LHCN-M2 (cell line): ENCODE measurements around the gene SPIC. TPM values are rescaled to one million over a fixed set of nuclear protein-coding genes. Genes with fewer than 3 reads are reported as not detected.
"Not testable (repeated sequence)": the region's sequence is repeated elsewhere in the genome, so short reads cannot be mapped to it uniquely, and the experiment has no call there.

Experiments
- DNase-seq: peaks from one replicate; pipeline ENCODE4 v3.0.0-alpha.2; 2012; ENCODE audit warnings: low read depth
- polyA plus RNA-seq: library from polyadenylated mRNA; unstranded; fragments of >200 nt; gene quantifications from one replicate; pipeline ENCODE4 v1.2.1, GENCODE V29; 2012; ENCODE audit warnings: missing spikeins
- total RNA-seq: library from RNA; depleted of rRNA; stranded (reverse); fragments of >200 nt; gene quantifications from 2 replicates; pipeline ENCODE4 v1.2.3, GENCODE V29; 2014; rRNA removed

The SPIC gene
- not detected in 2 replicates for total RNA-seq
- not detected for polyA plus RNA-seq

DNA sequence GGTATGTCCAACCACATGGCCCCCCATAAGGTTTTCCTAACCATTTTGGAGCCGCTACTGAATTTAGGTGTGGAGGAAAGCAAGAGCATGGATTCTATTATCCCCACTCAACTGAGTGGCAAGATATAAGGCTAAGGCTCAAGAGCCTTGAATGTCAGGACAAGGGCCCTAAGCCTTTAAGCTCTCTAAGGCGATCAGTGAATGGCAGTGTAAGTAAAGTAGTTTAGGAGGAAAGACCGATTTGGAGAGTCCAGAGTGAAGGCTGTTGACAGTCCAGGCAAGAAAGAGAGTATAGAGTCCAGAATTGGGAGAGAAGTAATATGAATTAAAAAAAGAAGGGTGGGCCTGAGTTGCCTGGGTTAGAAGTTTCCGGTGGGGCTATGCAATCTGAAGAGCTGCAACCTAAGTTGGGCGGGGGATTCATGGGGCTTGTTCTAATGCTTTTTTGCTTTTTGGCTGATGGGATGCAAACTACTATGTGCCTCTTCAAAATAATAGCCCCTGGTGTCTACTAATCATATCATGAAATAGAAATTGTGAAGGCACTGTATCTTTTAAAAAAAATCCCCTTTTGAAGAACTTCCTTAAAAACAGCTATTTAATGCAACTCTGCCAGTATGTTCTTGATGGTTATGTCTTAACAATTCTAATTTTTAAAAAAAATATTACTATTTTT lies at the start of gene SPIC:
SPIC (plus strand) TSS at position 626 of the 676 bp plus-strand sequence. CDS start 1,569 bp downstream, outside the sequence.
- DNase-seq = no peak

DNA sequence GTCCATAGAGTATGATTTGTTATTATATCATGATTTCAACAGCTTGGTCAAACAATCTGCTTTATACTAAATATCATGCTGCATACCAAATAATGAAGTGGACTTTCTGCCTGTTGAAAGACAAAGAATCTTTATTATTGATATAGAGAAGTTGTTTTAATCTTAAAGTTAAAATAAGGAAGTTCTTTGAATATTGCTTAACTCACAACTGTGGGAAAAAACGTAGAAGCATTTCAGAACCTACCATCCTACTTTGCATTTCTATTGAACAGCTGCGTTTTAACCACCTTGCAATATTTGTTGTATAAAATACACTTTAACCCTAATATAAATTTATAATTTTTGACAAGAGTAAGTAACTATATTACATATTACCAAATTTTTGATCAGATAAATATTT lies 44.7 kb upstream of the SPIC start:
- no peak for DNase-seq

DNA sequence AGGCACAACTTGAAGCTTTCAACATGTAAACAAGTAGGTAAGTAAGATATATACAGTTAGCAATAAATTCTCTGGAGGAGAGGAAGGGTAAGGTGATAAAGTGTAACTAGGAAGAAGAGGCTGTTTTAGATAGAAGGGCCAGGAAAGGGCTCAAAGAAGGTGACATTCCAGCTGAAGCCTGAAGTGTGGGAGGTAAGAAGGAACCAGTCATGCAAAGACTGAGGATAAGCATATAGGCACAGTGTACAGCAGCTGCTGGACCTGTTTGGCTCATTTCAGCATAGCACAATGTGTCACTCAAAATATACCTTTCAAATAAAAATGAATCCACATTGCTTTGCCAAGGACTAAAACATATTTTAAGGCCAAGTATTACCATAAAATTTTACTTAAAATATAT lies 39.0 kb upstream of the SPIC start:
- DNase-seq = no peak

DNA sequence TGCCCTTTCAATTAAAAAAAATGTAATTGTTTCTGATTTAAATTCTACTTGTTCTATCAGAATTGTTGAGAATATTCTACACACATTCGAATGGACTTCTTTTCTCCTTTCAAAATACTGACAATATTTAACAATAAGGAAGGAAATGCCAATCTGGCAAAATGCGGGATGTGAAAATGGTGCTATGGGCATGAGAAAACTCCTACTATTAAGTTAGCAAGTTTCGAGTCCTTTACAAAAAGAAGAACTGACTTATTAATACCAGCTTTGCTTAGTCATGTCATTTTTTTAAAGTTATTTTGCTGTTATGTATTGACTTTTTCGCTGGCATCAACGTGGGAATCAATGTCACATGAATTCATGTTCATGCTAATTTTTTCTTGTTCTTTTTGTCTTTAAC lies 35.9 kb upstream of the SPIC start:
- DNase-seq = no peak

DNA sequence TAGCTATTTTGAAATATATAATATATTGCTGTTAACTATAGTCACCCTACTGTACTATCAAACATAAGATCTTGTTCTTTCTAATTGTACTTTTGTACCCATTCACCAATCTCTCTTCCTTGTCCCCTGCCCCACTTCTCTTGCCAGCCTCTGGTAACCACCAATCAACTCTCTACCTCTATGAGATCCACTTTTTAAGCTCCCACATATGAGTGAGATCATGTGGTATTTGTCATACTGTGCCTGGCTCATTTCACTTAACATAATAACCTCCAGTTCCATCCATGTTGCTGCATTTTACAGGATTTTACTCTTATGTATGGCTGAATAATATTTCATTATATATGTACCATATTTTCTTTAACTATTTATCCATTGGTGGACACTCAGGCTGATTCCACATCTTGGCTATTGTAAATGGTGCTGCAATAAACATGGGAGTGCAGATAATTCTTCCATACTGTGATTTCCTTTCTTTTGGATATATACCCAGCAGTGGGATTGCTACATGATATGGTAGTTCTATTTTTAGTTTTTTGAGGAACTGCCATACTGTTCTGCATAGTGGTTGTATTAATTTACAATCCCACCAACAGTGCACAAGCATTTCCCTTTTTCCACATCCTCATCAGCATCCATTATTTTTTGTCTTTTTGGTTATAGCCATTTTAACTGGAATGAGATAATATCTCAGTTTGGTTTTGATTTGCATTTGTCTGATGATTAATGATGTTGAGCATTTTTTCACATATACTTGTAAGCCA lies 33.5 kb upstream of the SPIC start:
- DNase-seq = no peak

DNA sequence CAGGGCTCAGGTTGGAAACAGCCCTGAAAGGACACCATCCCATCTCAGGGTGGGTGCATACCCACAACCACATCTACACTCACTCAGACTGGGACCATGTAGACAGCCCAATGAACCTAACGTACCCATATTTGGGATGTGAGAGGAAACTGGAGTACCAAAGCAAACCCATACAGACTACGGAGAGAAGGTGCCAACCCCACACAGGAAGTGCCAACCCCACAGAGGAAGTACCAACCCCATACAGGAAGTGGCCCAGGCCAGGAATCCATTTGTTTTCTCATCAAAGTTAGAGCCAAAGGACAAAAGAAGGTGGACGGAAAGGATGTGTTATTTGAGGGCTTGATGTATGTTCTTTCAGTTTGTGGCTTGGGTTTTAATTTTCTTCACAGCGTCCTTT lies 19.5 kb upstream of the SPIC start:
- DNase-seq = no peak

DNA sequence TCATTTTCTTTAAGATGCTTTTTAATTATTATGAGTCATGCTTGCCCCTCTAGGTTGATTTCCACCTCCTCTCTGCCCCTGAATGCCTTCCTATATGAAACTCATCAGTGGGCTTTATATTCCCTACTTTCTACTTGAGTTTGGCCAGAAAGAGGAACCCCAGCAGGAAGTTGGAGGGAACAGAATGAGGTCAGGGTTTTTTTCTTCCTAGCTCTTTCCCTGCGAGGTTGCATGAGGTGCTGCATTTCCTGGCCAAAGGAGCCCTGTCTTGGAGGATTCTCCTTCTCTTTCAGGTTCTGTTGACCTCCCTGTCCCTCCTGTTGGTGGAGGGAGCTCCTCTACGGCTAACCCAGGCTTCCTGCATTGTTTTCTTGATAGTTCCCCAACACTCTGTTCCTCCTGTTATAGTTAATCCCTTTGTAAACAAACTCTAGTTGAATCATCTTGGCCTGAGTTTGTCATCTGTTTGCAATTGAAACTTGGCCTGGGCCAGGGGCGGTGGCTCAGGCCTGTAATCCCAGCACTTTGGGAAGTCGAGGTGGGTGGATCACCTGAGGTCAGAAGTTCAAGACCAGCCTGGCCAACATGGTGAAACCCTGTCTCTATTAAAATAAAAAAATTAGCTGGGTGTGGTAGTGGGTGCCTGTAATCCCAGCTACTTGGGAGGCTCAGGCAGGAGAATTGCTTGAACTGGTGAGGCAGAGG lies 15.3 kb upstream of the SPIC start:
- peak; percentile 64 for DNase-seq

DNA sequence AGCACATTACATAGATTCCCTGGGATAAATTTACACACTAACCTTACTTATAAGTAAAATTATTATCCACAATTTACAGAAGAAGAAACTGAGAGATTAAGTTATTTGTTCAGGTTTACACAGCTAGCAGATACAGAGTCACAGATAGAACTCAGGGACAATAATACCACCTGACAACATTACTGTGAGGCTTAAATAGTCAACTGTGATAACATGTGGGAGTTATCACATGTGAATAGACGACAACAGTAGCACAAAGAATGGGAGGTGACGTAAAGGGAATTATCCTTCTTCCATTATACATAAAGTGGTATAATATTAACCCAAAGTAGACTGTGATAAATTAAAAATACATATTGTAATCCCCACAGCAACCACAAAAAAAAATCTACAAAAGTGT lies 6.2 kb upstream of the SPIC start:
- DNase-seq = no peak

DNA sequence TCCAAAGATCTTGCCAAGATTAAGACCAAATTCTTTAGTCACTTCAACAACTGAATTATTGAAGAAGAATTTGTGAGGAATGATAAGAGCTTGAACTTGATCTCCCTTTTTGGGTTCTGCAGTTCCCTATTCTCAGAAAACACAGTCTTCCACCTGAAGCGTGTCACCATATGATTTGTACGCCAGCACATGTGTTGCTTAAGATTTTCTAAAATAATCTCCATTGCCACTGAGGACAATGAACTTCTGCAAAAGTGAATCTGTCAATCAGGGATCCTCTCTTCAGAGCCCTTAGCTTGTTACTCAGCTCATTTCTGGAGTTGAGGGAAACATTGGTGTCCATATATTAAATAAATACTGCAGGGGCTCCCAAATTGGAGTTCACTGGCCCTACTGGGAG lies 4.2 kb upstream of the SPIC start:
- DNase-seq = no peak

DNA sequence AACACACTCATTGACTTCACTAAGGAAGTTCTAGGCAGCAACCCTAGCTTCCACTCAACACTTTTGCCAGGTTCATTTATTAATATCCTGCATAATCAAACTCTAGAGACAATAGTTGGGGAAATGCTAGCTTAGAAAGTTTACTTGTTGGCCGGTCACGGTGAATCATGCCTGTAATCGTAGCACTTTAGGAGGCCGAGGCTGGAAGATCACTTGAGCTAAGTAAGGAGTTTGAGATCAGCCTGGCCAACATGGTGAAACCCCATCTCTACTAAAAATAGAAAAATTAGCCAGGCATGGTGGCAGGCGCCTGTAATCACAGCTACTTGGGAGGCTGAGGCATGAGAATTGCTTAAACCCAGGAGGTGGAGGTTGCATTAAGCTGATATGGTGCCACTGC lies 3.3 kb upstream of the SPIC start:
- not testable (repeated sequence) for DNase-seq

DNA sequence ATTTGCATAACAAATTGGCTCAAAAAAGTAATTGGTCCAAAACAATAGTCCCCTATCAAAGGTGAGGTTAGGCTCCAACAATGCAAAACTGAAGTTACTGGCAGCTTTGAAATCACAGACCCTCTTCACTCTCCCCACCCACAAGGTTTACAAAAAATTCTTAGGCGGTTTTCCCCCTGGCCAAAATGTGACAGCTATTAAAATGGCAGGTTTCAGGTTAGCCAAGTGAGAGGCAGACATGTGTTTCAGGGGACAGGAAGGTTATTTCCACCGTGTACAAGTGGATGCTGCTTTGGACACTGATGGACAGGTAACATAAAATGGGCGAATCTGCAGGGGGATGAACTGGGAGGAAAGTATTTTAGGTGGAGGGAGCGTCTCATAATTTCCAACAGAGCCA lies 888 bp upstream of the SPIC start:
- no peak for DNase-seq

DNA sequence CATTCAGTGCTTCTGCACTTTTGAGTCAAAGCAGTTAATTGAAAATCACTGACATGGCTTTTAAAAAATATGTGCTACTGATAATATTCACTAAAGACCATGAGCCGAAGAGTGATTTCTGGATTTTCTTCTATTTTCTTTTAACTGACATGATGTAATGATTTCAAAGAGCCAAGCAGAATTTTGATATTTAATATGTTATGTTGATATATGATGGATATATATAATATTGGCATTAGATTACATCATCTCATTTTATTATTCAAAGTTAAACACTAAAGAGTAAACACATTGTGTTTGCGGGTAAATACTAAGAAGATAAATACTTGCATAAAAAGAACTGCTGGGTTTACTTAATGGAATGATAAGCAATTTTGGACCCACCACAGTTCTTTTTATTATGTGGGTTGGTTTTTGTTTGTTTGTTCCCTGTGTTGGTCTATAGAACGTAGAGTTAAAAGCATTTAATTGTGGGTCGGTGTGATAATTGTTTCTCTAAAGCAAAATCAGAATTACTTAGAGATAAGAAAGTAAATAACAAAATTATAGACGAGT lies 692 bp downstream of the SPIC start:
- no peak for DNase-seq

DNA sequence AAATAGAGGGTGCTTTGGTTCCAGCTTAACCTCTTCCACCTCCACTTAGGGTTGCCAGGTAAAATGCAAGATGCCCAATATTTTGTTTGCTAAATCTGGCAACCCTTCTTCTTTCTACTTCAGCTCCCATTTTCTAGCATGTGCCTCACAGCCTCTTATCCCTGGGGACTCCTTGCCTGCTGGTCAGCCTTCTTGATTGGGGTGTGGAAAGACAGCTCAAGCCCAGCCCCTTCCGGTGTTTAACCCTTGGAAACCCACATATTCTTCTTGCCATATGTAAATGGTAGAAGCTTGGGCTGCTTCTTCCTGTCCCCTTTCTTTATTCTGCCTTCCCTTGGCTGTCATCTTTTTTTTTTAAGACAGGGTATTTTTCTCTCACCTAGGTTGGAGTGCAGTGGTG lies 5.7 kb downstream of the SPIC start:
- peak; percentile 1 for DNase-seq

DNA sequence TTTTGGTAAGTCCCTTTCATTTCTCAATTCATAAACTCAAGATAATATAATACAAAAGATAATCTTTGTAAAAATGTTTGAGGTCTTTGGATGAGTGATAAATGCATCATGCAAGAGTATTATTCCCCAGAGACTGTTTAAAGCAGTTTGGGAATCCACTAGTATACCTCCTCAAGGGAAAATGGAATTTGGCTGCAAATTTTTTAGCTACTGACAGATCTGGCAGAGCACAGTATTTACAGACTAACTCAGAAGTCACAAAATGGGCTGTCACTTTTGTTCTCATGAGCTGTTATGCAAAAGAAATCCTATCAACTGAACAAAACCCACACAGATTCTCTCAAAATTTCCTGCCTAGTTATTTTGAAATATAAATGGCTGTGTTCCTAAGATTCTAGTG lies 9.9 kb downstream of the SPIC start:
- peak; percentile 44 for DNase-seq

DNA sequence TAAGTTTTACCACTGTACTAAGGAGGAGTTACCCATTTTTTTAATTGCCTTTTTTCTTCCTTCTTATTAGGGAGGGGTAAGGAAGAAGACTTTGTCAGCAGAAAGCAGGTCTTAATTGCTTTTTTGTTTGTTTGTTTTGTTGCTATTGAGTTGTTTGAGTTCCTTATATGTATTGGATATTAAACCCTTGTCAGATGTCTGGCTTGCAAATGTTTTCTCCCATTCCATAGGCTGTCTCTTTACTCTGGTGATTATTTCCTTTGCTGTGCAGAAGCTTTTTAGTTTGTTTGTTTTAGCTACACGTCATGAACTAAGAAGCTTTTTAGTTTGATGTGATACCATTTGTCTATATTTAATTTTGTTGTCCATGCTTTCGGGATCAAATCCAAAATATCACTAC lies 13.3 kb downstream of the SPIC start:
- DNase-seq = no peak

DNA sequence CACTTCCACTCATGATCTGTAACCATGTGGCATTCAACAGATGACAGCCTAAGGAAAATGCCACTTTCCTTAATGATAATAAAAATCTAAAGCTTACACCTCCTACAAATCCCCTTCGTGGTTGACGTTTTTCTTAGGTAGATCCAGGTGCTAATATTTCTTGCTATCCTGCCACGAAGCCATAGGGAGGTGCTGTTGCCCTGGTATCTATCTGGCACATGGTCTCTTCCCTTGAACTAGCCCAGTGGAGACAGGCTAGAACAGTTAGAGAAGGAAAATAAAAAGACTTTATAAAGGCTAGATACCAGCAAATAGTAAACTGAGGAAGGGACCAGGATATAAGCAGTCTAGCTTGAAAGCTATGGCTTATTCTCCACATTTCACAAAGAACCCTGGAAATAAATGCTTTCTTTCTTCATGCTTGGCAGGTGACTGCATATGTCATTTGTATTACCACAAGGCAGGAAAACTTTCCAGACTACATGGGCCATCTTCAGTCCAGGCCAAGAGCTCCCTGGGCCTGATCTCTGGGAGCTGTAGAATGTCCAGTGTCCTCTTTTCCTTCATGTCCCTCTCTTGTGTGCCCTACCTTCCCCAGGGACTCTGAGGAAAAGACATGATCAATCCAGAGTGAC lies 15.3 kb downstream of the SPIC start:
- DNase-seq = peak; percentile 23

DNA sequence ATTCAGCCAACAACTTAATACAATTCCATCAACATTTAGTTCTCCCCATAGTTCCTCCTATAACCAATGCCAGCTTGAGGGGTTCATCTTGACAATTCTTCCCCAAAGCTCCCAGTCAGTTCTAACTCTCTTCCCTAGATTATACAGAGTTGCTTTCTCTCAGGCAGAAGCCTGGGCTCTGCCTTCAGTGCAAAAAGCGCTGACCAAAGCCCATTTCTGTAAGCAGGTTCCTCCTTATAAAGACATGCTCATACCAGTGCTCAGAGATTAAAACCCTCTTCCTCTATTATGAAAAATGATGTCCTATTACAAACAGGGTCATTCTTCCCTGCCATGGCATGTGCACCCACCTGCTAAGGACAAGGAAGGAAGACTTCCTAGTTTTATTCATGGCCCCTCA lies 16.2 kb downstream of the SPIC start:
- no peak for DNase-seq

DNA sequence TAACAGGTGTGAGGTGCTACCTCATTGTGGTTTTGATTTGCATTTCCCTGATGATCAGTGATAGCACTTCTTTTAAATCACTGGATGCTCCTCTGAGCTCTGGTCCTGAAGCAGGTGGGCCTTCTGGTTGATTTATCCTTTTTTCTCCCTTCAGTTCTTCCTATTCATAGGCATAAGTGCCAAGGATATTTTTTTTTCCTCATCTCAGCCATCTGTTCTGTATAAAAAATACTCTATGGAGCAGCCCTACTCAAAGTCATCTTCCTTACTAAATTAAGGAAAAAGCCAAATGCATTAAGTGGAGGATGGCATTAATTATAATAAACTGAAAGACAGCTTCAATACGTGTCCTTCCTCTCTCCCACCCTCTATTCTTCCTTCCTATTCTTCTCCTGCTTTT lies 18.4 kb downstream of the SPIC start:
- no peak for DNase-seq

DNA sequence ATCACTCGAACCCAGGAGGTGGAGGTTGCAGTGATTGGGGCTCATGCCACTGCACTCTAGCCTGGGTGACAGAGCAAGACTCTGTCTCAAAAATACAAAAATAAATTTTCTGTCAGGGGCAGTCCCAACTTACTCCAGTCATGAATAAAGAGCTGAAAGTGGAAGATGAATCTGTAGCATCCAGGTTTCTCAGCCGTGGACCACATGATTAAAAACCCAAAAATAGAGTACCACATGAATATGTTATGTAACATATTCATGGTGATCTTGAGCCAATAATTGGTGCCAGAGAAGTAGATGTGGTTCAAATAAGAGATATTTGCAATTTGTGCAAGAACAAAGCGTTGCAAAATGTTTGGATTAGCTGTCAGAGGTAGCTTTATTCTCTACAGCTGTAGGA lies 23.1 kb downstream of the SPIC start:
- DNase-seq = no peak

DNA sequence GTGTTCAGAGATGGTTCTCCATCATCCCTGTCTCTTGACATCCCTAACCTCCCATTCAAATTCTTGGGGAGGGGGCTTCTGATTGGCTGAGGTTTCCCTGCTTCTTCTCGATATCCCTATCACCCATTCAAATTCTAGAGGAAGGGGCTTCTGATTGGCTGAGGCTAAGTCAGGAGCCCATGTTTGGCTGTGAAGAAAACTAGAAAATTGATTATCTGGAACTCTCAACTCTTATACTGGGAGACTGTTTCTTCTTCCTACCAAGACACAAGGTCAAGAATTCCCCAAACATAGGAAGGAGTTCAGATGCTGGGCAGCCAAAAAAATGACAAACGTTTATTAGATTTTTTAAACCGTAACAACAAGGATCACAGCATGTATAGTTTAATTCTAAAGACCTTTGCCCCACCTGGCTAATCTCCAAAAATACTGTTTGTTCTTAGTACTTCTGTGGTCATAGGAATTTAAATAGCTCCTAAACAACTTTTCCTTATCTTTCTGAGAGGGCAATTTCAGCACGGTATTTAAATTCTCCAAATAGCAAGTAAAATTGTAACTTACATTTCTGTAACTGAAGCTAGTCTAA lies 26.4 kb downstream of the SPIC start:
- DNase-seq = peak; percentile 6

DNA sequence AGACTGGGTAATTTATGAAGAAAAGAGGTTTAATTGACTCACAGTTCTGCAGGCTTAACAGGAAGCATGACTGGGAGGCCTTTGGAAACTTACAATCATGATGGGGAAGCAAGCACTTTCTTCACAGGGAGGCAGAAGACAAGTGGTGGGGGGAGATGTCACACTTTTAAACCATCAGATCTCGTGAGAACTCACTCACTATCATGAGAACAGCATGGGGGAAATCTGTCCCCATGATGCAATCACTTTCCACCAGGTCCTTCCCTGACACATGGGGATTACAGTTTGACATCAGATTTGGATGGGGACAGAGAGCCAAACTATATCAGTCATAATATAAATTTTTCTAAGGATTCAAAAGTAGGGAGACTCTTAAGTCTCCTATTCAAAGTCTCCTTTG lies 46.0 kb downstream of the SPIC start:
- no peak for DNase-seq

DNA sequence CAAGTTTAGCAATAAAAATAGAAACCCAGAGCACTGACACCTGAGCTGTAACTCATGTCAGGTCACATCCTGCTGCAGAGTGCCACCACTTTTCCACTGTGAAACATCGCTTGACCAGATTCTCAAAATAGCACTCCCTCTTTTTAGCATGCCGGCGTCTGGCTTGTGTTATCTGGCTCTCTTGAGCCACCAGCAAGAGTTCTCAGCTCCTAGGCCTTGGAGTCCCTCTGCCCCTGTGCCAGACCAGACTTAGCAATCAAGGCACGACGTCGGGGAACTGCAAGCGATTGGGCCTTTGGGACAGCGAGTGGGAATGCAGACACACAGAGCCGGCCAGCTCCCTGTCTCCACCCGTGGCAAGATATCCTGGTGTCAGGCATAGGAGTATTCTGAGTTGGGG lies 52.5 kb downstream of the SPIC start:
- no peak for DNase-seq
